Fibroblast of skin of right biceps (primary cell): Measurements from ENCODE around the gene CHEK1.
"Not testable (repeated sequence)": the region's sequence is repeated elsewhere in the genome, so short reads cannot be mapped to it uniquely, and the experiment has no call there.

ENCODE experiments used
- DNase-seq: peaks from one replicate; pipeline ENCODE4 v3.0.0-alpha.2; 2013

The CHEK1 gene

GRCh38 chr11:125624756-125625213 lies at the start of gene CHEK1:
Gene CHEK1 (plus strand): TSS chr11:125625163. CDS start chr11:125626769, 1,606 bp downstream.
- no peak for DNase-seq

- DNase-seq = not testable (repeated sequence)
Observed at GRCh38 chr11:125577181-125577580, 47.8 kb upstream of the CHEK1 start.

GRCh38 chr11:125578783-125579182 lies 46.2 kb upstream of the CHEK1 start:
- DNase-seq = no peak

- no peak for DNase-seq
Observed at GRCh38 chr11:125579811-125580210, 45.2 kb upstream of the CHEK1 start.

- no peak for DNase-seq
Observed at GRCh38 chr11:125583496-125583895, 41.5 kb upstream of the CHEK1 start.

- no peak for DNase-seq
Observed at GRCh38 chr11:125585487-125585886, 39.5 kb upstream of the CHEK1 start.

GRCh38 chr11:125586623-125587022 lies 38.3 kb upstream of the CHEK1 start:
- no peak for DNase-seq

GRCh38 chr11:125587480-125587879 lies 37.5 kb upstream of the CHEK1 start:
- DNase-seq = peak; percentile 21

- peak; percentile 5 for DNase-seq
Observed at GRCh38 chr11:125588505-125588904, 36.5 kb upstream of the CHEK1 start.

- DNase-seq = no peak
Observed at GRCh38 chr11:125591649-125592304, 33.2 kb upstream of the CHEK1 start.

- peak; percentile 100 for DNase-seq
Observed at GRCh38 chr11:125592305-125593113, 32.5 kb upstream of the CHEK1 start, which contains the start of gene STT3A. Gene STT3A (plus strand): TSS chr11:125592852. CDS start chr11:125595916, 3,064 bp downstream.

GRCh38 chr11:125593114-125593820 lies 31.7 kb upstream of the CHEK1 start:
- DNase-seq = peak; percentile 53

GRCh38 chr11:125594958-125595357 lies 30.0 kb upstream of the CHEK1 start:
- no peak for DNase-seq

GRCh38 chr11:125600663-125601062 lies 24.3 kb upstream of the CHEK1 start:
- no peak for DNase-seq

GRCh38 chr11:125603207-125603606 lies 21.8 kb upstream of the CHEK1 start:
- DNase-seq = peak; percentile 12

- no peak for DNase-seq
Observed at GRCh38 chr11:125605417-125605816, 19.5 kb upstream of the CHEK1 start.

- no peak for DNase-seq
Observed at GRCh38 chr11:125609545-125609944, 15.4 kb upstream of the CHEK1 start.

- DNase-seq = no peak
Observed at GRCh38 chr11:125618383-125618782, 6.6 kb upstream of the CHEK1 start.

- DNase-seq = peak; percentile 63
Observed at GRCh38 chr11:125621995-125622394, 3.0 kb upstream of the CHEK1 start.

GRCh38 chr11:125623064-125623463 lies 1.9 kb upstream of the CHEK1 start:
- DNase-seq = no peak

GRCh38 chr11:125625225-125625629 lies 264 bp downstream of the CHEK1 start:
- DNase-seq = no peak

GRCh38 chr11:125625630-125626287 lies 796 bp downstream of the CHEK1 start:
- DNase-seq = peak; percentile 95
